ENCODE measurements around the gene DOCK1.
"Not testable (repeated sequence)": the region's sequence is repeated elsewhere in the genome, so short reads cannot be mapped to it uniquely, and the experiment has no call there.

The DOCK1 gene

DNA sequence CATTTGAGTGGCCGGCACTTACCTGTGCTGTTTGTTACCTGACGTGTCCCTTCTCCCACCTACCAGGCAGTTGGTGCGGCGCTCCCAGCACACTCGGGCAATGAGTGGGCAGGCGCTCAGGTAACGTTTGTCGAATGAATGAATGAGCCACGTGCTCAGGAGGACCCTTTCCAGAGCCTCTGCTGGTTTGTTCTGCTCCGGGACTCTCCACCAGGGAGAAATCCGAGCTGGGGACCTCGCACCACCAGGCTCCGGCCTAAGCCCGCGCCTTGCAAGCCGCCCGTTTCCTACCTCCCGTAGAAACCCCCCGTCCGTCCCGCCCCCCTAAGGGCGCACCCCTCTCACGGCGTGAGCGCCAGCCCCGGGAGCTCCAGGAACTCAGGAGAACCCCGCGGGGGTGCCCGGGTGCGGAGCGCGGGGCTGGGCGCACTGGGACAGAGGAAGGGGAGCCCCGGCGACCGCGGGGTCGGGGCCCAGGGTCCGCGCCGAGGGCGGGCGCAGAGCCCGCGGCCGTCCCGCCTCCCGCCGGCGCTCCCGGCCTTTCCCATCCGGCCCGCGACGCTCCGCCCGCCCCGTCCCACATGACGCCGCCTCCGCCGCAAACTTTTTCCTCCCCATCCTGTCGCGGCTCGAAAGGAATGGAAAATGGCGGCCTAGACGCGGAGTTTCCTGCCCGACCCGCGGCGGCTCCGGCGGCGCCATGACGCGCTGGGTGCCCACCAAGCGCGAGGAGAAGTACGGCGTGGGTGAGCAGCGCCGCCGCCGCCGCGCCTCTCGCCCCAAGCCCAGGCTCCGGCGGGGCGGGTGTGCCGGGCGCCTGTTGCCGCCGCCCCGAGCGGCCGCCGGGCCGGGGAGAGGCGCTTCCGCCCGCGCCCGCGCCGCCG lies at the start of gene DOCK1:
Gene DOCK1 (plus strand): TSS at position 611 of the 884 bp plus-strand sequence. CDS start 90 bp downstream, at position 701.
- Histone ChIP-seq H3K36me3 (ENCODE audit: control insufficient read depth, insufficient read depth, low read length) (no peaks in the 10 kb centered on the region), H3K27me3 (ENCODE audit: control insufficient read depth, insufficient read depth, low read length) (peaks cover 7% of the 10 kb centered on the region), H3K4me3 (ENCODE audit: low read length) (peak within 1 kb of the TSS; percentile 56), H3K9me3 (ENCODE audit: control insufficient read depth, low read length) (no peaks in the 10 kb centered on the region), H3K4me1 (ENCODE audit: control insufficient read depth, insufficient read depth, low read length) (peaks cover 11% of the 10 kb centered on the region), H3K9ac (ENCODE audit: low read length) (peak within 1 kb of the TSS; percentile 61)

DNA sequence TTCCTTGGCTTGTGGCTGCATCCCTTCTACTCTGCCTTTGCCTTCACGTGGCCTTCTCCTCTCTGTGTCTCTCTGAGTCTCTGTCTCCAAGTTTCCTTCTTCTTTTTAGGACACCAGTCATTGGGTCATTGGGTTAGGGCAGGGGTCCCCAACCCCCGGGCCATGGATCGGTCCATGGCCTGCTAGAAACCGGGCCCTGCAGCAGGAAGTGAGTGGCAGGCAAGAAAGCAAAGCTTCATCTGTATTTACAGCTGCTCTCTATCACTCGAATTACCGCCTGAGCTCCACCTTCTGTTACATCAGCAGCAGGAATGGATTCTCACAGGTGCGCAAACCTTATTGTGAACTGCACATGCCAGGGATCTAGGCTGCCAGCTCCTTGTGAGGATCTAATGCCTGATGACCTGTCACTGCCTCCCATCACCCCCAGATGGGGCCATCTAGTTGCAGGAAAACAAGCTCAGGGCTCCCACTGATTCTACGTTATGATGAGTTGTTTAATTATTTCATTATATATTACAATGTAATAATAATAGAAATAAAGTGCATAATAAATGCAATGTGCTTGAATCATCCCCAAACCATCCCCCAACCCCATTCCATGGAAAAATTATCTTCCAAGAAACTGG lies 47.9 kb upstream of the DOCK1 start:
- Histone ChIP-seq H3K36me3 (ENCODE audit: control insufficient read depth, insufficient read depth, low read length) (no peaks in the 10 kb centered on the region), H3K4me3 (ENCODE audit: low read length) (no peak overlapping the region), H3K27me3 (ENCODE audit: control insufficient read depth, insufficient read depth, low read length) (no peaks in the 10 kb centered on the region), H3K9ac (ENCODE audit: low read length) (no peak overlapping the region), H3K4me1 (ENCODE audit: control insufficient read depth, insufficient read depth, low read length) (no peaks in the 10 kb centered on the region), H3K9me3 (ENCODE audit: control insufficient read depth, low read length) (no peaks in the 10 kb centered on the region)

GRCh38 chr10:126867567-126868365 lies 37.5 kb upstream of the DOCK1 start:
- no peaks in the 10 kb centered on the region for H3K9me3 ChIP-seq (ENCODE audit: control insufficient read depth, low read length)
- H3K9ac ChIP-seq (ENCODE audit: low read length), result no peak overlapping the region
- H3K4me3 ChIP-seq (ENCODE audit: low read length), result no peak overlapping the region
- peaks cover 4% of the 10 kb centered on the region for H3K27me3 ChIP-seq (ENCODE audit: control insufficient read depth, insufficient read depth, low read length)
- H3K4me1 ChIP-seq (ENCODE audit: control insufficient read depth, insufficient read depth, low read length), result no peaks in the 10 kb centered on the region
- H3K36me3 ChIP-seq (ENCODE audit: control insufficient read depth, insufficient read depth, low read length), result no peaks in the 10 kb centered on the region

DNA sequence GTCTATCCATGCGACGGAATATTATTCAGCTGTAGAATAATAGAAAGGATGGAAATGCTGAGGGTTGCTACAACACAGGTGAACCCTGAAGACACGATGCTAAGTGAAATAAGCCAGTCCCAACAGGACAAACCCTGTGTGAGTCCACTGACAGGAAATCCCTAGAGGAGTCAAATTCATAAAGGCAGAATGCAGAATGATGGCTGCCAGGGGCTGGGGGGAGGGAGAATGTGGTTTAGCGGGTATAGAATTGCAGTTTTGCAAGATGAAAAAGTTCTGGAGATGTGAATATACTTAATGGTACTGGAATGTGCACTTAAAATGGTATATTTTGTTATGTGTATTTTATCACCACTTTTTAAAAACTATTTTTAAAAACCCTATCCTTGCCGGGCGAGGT lies 36.9 kb upstream of the DOCK1 start:
- H3K27me3 ChIP-seq (ENCODE audit: control insufficient read depth, insufficient read depth, low read length), result peaks cover 4% of the 10 kb centered on the region
- no peaks in the 10 kb centered on the region for H3K4me1 ChIP-seq (ENCODE audit: control insufficient read depth, insufficient read depth, low read length)

GRCh38 chr10:126872135-126872534 lies 33.1 kb upstream of the DOCK1 start:
- Histone ChIP-seq H3K9me3 (ENCODE audit: control insufficient read depth, low read length) (no peaks in the 10 kb centered on the region), H3K4me1 (ENCODE audit: control insufficient read depth, insufficient read depth, low read length) (no peaks in the 10 kb centered on the region), H3K36me3 (ENCODE audit: control insufficient read depth, insufficient read depth, low read length) (no peaks in the 10 kb centered on the region), H3K9ac (ENCODE audit: low read length) (no peak overlapping the region), H3K27me3 (ENCODE audit: control insufficient read depth, insufficient read depth, low read length) (peaks cover 4% of the 10 kb centered on the region), H3K4me3 (ENCODE audit: low read length) (no peak overlapping the region)

More for the DNA sequence above, 36.9 kb upstream of the DOCK1 start:
- Histone ChIP-seq H3K36me3 (ENCODE audit: control insufficient read depth, insufficient read depth, low read length) (no peaks in the 10 kb centered on the region), H3K9ac (ENCODE audit: low read length) (no peak overlapping the region), H3K4me3 (ENCODE audit: low read length) (no peak overlapping the region), H3K9me3 (ENCODE audit: control insufficient read depth, low read length) (no peaks in the 10 kb centered on the region)

- no peak overlapping the region for H3K4me3 ChIP-seq (ENCODE audit: low read length)
- no peaks in the 10 kb centered on the region for H3K9me3 ChIP-seq (ENCODE audit: control insufficient read depth, low read length)
- H3K36me3 ChIP-seq (ENCODE audit: control insufficient read depth, insufficient read depth, low read length), result no peaks in the 10 kb centered on the region
- no peak overlapping the region for H3K9ac ChIP-seq (ENCODE audit: low read length)
- H3K4me1 ChIP-seq (ENCODE audit: control insufficient read depth, insufficient read depth, low read length), result no peaks in the 10 kb centered on the region
- peaks cover 4% of the 10 kb centered on the region for H3K27me3 ChIP-seq (ENCODE audit: control insufficient read depth, insufficient read depth, low read length)
These were observed 32.5 kb upstream of the DOCK1 start for GRCh38 chr10:126872768-126873167.

DNA sequence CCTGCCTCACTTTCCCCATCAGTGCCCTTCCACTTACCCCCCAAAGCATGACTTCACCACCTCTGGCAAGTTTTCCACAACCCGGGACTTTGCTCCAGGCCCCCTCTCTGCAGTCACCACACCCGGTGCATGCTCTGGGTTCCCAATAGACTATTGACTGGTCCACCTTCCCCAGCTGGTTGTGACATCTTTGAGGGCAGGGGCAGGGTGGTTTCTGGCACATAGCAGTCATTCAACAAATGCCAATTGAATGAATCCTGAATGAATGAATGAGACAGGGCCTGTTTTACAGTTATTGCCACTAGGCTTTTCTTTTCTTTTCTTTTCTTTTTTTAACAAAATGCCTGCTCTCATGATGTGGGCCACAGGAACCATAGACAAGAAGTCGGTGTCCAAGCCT lies 28.8 kb upstream of the DOCK1 start:
- no peaks in the 10 kb centered on the region for H3K36me3 ChIP-seq (ENCODE audit: control insufficient read depth, insufficient read depth, low read length)
- no peaks in the 10 kb centered on the region for H3K9me3 ChIP-seq (ENCODE audit: control insufficient read depth, low read length)
- no peak overlapping the region for H3K9ac ChIP-seq (ENCODE audit: low read length)
- H3K27me3 ChIP-seq (ENCODE audit: control insufficient read depth, insufficient read depth, low read length), result no peaks in the 10 kb centered on the region
- no peak overlapping the region for H3K4me3 ChIP-seq (ENCODE audit: low read length)
- no peaks in the 10 kb centered on the region for H3K4me1 ChIP-seq (ENCODE audit: control insufficient read depth, insufficient read depth, low read length)

- no peaks in the 10 kb centered on the region for H3K9me3 ChIP-seq (ENCODE audit: control insufficient read depth, low read length)
- no peak overlapping the region for H3K4me3 ChIP-seq (ENCODE audit: low read length)
- H3K4me1 ChIP-seq (ENCODE audit: control insufficient read depth, insufficient read depth, low read length), result no peaks in the 10 kb centered on the region
- H3K36me3 ChIP-seq (ENCODE audit: control insufficient read depth, insufficient read depth, low read length), result no peaks in the 10 kb centered on the region
- no peaks in the 10 kb centered on the region for H3K27me3 ChIP-seq (ENCODE audit: control insufficient read depth, insufficient read depth, low read length)
- H3K9ac ChIP-seq (ENCODE audit: low read length), result no peak overlapping the region
These were observed 27.8 kb upstream of the DOCK1 start for GRCh38 chr10:126877390-126877789.

- H3K27me3 ChIP-seq (ENCODE audit: control insufficient read depth, insufficient read depth, low read length), result no peaks in the 10 kb centered on the region
- H3K36me3 ChIP-seq (ENCODE audit: control insufficient read depth, insufficient read depth, low read length), result no peaks in the 10 kb centered on the region
- H3K4me3 ChIP-seq (ENCODE audit: low read length), result no peak overlapping the region
- no peak overlapping the region for H3K9ac ChIP-seq (ENCODE audit: low read length)
- no peaks in the 10 kb centered on the region for H3K9me3 ChIP-seq (ENCODE audit: control insufficient read depth, low read length)
- no peaks in the 10 kb centered on the region for H3K4me1 ChIP-seq (ENCODE audit: control insufficient read depth, insufficient read depth, low read length)
These were observed 26.6 kb upstream of the DOCK1 start for GRCh38 chr10:126878594-126878993.

GRCh38 chr10:126880926-126881325 lies 24.3 kb upstream of the DOCK1 start:
- no peaks in the 10 kb centered on the region for H3K9me3 ChIP-seq (ENCODE audit: control insufficient read depth, low read length)
- H3K9ac ChIP-seq (ENCODE audit: low read length), result no peak overlapping the region
- H3K4me1 ChIP-seq (ENCODE audit: control insufficient read depth, insufficient read depth, low read length), result no peaks in the 10 kb centered on the region
- H3K4me3 ChIP-seq (ENCODE audit: low read length), result no peak overlapping the region
- H3K27me3 ChIP-seq (ENCODE audit: control insufficient read depth, insufficient read depth, low read length), result no peaks in the 10 kb centered on the region
- H3K36me3 ChIP-seq (ENCODE audit: control insufficient read depth, insufficient read depth, low read length), result no peaks in the 10 kb centered on the region

- not testable (repeated sequence) for H3K9me3 ChIP-seq (ENCODE audit: control insufficient read depth, low read length); H3K4me1 ChIP-seq (ENCODE audit: control insufficient read depth, insufficient read depth, low read length); H3K9ac ChIP-seq (ENCODE audit: low read length); H3K27me3 ChIP-seq (ENCODE audit: control insufficient read depth, insufficient read depth, low read length); H3K4me3 ChIP-seq (ENCODE audit: low read length); H3K36me3 ChIP-seq (ENCODE audit: control insufficient read depth, insufficient read depth, low read length)
These were observed 23.2 kb upstream of the DOCK1 start for GRCh38 chr10:126882055-126882454.

DNA sequence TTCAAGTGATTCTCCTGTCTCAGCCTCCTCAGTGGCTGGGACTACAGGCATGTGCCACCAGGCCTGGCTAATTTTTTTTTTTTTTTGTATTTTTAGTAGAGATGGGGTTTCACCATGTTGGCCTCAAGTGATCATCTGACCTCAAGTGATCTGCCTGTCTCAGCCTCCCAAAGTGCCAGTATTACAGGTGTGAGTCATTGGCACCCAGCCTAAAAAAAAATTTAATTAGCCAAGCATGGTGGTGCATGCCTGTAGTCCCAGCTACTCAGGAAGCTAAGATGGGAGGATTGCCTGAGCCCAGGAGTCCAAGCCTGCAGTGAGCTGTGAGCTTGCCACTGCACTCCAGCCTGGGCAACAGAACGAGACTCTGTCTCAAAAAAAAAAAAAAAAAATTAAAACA lies 16.8 kb upstream of the DOCK1 start:
- not testable (repeated sequence) for H3K9me3 ChIP-seq (ENCODE audit: control insufficient read depth, low read length); H3K4me1 ChIP-seq (ENCODE audit: control insufficient read depth, insufficient read depth, low read length); H3K27me3 ChIP-seq (ENCODE audit: control insufficient read depth, insufficient read depth, low read length); H3K9ac ChIP-seq (ENCODE audit: low read length); H3K36me3 ChIP-seq (ENCODE audit: control insufficient read depth, insufficient read depth, low read length); H3K4me3 ChIP-seq (ENCODE audit: low read length)
